WTC11 (cell line): ENCODE data around the gene C16orf95. TPM values are rescaled to one million over a fixed set of nuclear protein-coding genes. Genes with fewer than 3 reads are reported as not detected.

ENCODE experiments used
- ATAC-seq: fragments of 200-7000 bp; cut with Tn5 transposase; 2 replicates; pipeline ENCODE4 v1.10.0; 2021; ENCODE audit warnings: mild to moderate bottlenecking, moderate library complexity
- CTCF ChIA-PET: fragments of 300-600 bp; sonication (Branson Sonifier 250); formaldehyde crosslinking; loops from one replicate; lab custom pipeline; 2021; ENCODE audit warnings: antibody characterized with exemption; lab: Charles Lee
- POLR2A ChIA-PET: fragments of 350-600 bp; sonication (Branson Sonifier 250); formaldehyde crosslinking; loops from one replicate; lab custom pipeline; 2021; ENCODE audit warnings: antibody characterized with exemption; lab: Charles Lee
- DNase-seq: peaks from one replicate; pipeline ENCODE4 v3.0.0; 2021; ENCODE audit warnings: low spot score
- H3K27ac Mint-ChIP-seq: 2 replicates; pipeline ENCODE4 v1.8.0; 2021; ENCODE audit warnings: mixed read lengths
- H3K27me3 Mint-ChIP-seq: 2 replicates; pipeline ENCODE4 v1.8.0; 2021; ENCODE audit warnings: low read depth, mild to moderate bottlenecking, moderate library complexity, mixed read lengths
- H3K36me3 Mint-ChIP-seq: 2 replicates; pipeline ENCODE4 v1.8.0; 2021; ENCODE audit warnings: mixed read lengths
- H3K4me1 Mint-ChIP-seq: 2 replicates; pipeline ENCODE4 v1.8.0; 2022; ENCODE audit warnings: mixed read lengths
- H3K4me3 Mint-ChIP-seq: 2 replicates; pipeline ENCODE4 v1.8.0; 2021; ENCODE audit warnings: mild to moderate bottlenecking, moderate library complexity, mixed read lengths
- H3K9me3 Mint-ChIP-seq: 2 replicates; pipeline ENCODE4 v1.8.0; 2021; ENCODE audit warnings: mixed read lengths
- CBFB ChIP-seq: sonication (generic); formaldehyde crosslinking; IDR thresholded peaks from 2 replicates; pipeline ENCODE4 v1.8.1; 2022; ENCODE audit warnings: mild to moderate bottlenecking, low read depth, missing genetic modification reagents
- FOXP1 ChIP-seq: sonication (generic); formaldehyde crosslinking; IDR thresholded peaks from 2 replicates; pipeline ENCODE4 v1.8.0; 2022; ENCODE audit warnings: missing genetic modification reagents, mild to moderate bottlenecking, moderate library complexity, borderline replicate concordance
- IRF2 ChIP-seq: sonication (generic); formaldehyde crosslinking; IDR thresholded peaks from 2 replicates; pipeline ENCODE4 v1.8.0; 2022; ENCODE audit warnings: low read depth, missing genetic modification reagents, borderline replicate concordance
- NFYB ChIP-seq: sonication (generic); formaldehyde crosslinking; conservative IDR thresholded peaks from 2 replicates; pipeline ENCODE4 v1.8.0; 2022; ENCODE audit warnings: low read depth, missing genetic modification reagents
- PRRX2 ChIP-seq: fragments of 250-450 bp; sonication (Bioruptor Pico); IDR thresholded peaks from 2 replicates; pipeline ENCODE4 v1.8.0; 2021; ENCODE audit warnings: mild to moderate bottlenecking
- RORB ChIP-seq: fragments of 250-450 bp; sonication (Bioruptor Pico); IDR thresholded peaks from 2 replicates; pipeline ENCODE4 v1.9.0; 2021; ENCODE audit warnings: mild to moderate bottlenecking
- TCF7 ChIP-seq: sonication (generic); formaldehyde crosslinking; IDR thresholded peaks from 2 replicates; pipeline ENCODE4 v1.8.0; 2022; ENCODE audit warnings: mild to moderate bottlenecking, low read depth, missing genetic modification reagents, moderate library complexity
- TEAD4 ChIP-seq: sonication (generic); formaldehyde crosslinking; IDR thresholded peaks from 2 replicates; pipeline ENCODE4 v1.8.0; 2022; ENCODE audit warnings: mild to moderate bottlenecking, missing genetic modification reagents
- ZNF121 ChIP-seq: sonication (generic); formaldehyde crosslinking; IDR thresholded peaks from 2 replicates; pipeline ENCODE4 v1.8.0; 2023; ENCODE audit warnings: missing genetic modification reagents
- total RNA-seq: library from RNA; stranded (reverse); gene quantifications from 3 replicates; pipeline ENCODE4 v1.2.3, GENCODE V29; 2021
- TF ChIP-seq, protein P1 (sequence below): fragments of 250-450 bp; sonication (Bioruptor Pico); IDR thresholded peaks from 2 replicates; pipeline ENCODE4 v1.9.0; 2021; ENCODE audit warnings: mild to moderate bottlenecking
- TF ChIP-seq, protein P2 (sequence below): sonication (generic); formaldehyde crosslinking; IDR thresholded peaks from 2 replicates; pipeline ENCODE4 v1.8.1; 2023; ENCODE audit warnings: mild to moderate bottlenecking, missing genetic modification reagents, borderline replicate concordance
- TF ChIP-seq, protein P3 (sequence below): sonication (generic); formaldehyde crosslinking; IDR thresholded peaks from 2 replicates; pipeline ENCODE4 v1.8.0; 2023; ENCODE audit warnings: missing genetic modification reagents, mild to moderate bottlenecking, borderline replicate concordance

C16orf95 gene
- total RNA-seq, 1 experiment from 2014 or later: 5.7 TPM

DNA sequence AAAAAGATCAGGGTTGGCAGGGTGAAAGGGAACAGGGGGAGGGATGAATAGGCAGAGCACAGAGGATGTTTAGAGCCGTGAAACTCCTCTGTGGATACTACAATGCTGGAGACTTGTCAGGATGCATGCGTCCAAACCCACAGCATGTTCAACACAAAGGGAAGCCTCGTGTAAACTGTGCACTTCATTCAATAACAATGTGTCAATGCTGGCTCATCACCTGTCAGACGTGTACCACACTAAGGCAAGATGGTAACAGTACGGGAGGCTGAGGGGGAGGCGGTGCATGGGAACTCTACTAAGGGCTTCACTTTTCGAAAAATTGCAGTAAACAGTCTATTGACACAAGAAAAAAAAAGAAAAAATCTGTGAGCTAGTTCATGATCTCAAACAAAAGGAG is 63.7 kb downstream of the C16orf95 start:
- no peak for ATAC-seq
- CTCF ChIA-PET: no interaction called here
- POLR2A ChIA-PET: no interaction called here
- no peak for DNase-seq
- H3K27me3 Mint-ChIP-seq: no peaks in the 10 kb centered on the region
- H3K36me3 Mint-ChIP-seq: no peaks in the 10 kb centered on the region
- no peak overlapping the region for H3K27ac Mint-ChIP-seq
- peaks cover 4% of the 10 kb centered on the region; the same call in 1 of the 2 replicates for H3K9me3 Mint-ChIP-seq
- TF ChIP-seq, protein P1, sequence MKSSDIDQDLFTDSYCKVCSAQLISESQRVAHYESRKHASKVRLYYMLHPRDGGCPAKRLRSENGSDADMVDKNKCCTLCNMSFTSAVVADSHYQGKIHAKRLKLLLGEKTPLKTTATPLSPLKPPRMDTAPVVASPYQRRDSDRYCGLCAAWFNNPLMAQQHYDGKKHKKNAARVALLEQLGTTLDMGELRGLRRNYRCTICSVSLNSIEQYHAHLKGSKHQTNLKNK: no peak
- no peak for TF ChIP-seq NFYB (CRISPR knock-in tag)
- no peak for TF ChIP-seq CBFB (CRISPR knock-in tag)
- TF ChIP-seq TEAD4 (CRISPR knock-in tag): no peak
- TF ChIP-seq IRF2 (CRISPR knock-in tag): no peak
- TF ChIP-seq TCF7 (CRISPR knock-in tag): no peak
- TF ChIP-seq, protein P2, sequence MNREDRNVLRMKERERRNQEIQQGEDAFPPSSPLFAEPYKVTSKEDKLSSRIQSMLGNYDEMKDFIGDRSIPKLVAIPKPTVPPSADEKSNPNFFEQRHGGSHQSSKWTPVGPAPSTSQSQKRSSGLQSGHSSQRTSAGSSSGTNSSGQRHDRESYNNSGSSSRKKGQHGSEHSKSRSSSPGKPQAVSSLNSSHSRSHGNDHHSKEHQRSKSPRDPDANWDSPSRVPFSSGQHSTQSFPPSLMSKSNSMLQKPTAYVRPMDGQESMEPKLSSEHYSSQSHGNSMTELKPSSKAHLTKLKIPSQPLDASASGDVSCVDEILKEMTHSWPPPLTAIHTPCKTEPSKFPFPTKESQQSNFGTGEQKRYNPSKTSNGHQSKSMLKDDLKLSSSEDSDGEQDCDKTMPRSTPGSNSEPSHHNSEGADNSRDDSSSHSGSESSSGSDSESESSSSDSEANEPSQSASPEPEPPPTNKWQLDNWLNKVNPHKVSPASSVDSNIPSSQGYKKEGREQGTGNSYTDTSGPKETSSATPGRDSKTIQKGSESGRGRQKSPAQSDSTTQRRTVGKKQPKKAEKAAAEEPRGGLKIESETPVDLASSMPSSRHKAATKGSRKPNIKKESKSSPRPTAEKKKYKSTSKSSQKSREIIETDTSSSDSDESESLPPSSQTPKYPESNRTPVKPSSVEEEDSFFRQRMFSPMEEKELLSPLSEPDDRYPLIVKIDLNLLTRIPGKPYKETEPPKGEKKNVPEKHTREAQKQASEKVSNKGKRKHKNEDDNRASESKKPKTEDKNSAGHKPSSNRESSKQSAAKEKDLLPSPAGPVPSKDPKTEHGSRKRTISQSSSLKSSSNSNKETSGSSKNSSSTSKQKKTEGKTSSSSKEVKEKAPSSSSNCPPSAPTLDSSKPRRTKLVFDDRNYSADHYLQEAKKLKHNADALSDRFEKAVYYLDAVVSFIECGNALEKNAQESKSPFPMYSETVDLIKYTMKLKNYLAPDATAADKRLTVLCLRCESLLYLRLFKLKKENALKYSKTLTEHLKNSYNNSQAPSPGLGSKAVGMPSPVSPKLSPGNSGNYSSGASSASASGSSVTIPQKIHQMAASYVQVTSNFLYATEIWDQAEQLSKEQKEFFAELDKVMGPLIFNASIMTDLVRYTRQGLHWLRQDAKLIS: no peak
- no peak for TF ChIP-seq FOXP1
- no peak for TF ChIP-seq ZNF121 (CRISPR knock-in tag)
- no peak for TF ChIP-seq PRRX2
- TF ChIP-seq RORB (CRISPR knock-in tag): no peak
- TF ChIP-seq, protein P3, sequence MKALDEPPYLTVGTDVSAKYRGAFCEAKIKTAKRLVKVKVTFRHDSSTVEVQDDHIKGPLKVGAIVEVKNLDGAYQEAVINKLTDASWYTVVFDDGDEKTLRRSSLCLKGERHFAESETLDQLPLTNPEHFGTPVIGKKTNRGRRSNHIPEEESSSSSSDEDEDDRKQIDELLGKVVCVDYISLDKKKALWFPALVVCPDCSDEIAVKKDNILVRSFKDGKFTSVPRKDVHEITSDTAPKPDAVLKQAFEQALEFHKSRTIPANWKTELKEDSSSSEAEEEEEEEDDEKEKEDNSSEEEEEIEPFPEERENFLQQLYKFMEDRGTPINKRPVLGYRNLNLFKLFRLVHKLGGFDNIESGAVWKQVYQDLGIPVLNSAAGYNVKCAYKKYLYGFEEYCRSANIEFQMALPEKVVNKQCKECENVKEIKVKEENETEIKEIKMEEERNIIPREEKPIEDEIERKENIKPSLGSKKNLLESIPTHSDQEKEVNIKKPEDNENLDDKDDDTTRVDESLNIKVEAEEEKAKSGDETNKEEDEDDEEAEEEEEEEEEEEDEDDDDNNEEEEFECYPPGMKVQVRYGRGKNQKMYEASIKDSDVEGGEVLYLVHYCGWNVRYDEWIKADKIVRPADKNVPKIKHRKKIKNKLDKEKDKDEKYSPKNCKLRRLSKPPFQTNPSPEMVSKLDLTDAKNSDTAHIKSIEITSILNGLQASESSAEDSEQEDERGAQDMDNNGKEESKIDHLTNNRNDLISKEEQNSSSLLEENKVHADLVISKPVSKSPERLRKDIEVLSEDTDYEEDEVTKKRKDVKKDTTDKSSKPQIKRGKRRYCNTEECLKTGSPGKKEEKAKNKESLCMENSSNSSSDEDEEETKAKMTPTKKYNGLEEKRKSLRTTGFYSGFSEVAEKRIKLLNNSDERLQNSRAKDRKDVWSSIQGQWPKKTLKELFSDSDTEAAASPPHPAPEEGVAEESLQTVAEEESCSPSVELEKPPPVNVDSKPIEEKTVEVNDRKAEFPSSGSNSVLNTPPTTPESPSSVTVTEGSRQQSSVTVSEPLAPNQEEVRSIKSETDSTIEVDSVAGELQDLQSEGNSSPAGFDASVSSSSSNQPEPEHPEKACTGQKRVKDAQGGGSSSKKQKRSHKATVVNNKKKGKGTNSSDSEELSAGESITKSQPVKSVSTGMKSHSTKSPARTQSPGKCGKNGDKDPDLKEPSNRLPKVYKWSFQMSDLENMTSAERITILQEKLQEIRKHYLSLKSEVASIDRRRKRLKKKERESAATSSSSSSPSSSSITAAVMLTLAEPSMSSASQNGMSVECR (CRISPR knock-in tag): no peak
- H3K4me3 Mint-ChIP-seq: no peak overlapping the region
- no peaks in the 10 kb centered on the region for H3K4me1 Mint-ChIP-seq

Other genes with a start within 250 kb of the C16orf95 start
- gene FBXO31, start 66.4 kb upstream of the C16orf95 start, total RNA-seq: 20.8 to 24.2 TPM (median 22.6 TPM) in 3 replicates
- 40.1 to 46.9 TPM (median 43.2 TPM) in 3 replicates for gene MAP1LC3B, start 74.9 kb upstream of the C16orf95 start, total RNA-seq
- gene ZCCHC14, start 175.6 kb upstream of the C16orf95 start, total RNA-seq: 30.6 to 33.8 TPM (median 30.9 TPM) in 3 replicates